Sigmoid colon (tissue), 7 donors: Measurements from ENCODE around the gene IL4I1. TPM values are rescaled to one million over a fixed set of nuclear protein-coding genes. Genes with fewer than 3 reads are reported as not detected.

ENCODE experiments used
- DNase-seq: peaks from one replicate; pipeline ENCODE4 v3.0.0-alpha.2; 2019
- H3K27ac ChIP-seq, 4 donors: fragments of 200-600 bp; sonication (generic); one replicate each; pipeline ENCODE4 v1.5.1; 2016 to 2019; ENCODE audit warnings: mild to moderate bottlenecking in 1 of 4
- H3K27me3 ChIP-seq, 3 donors: fragments of 200-600 bp; sonication (generic); one replicate each; pipeline ENCODE4 v1.5.1; 2019; ENCODE audit warnings: mild to moderate bottlenecking in 1 of 3
- H3K36me3 ChIP-seq, 4 donors: fragments of 200-600 bp; sonication (generic); one replicate each; pipeline ENCODE4 v1.5.1; 2016 to 2019
- H3K4me1 ChIP-seq, 4 donors: fragments of 200-600 bp; sonication (generic); one replicate each; pipeline ENCODE4 v1.5.1; 2017 to 2019
- H3K4me3 ChIP-seq, 4 donors: fragments of 200-600 bp; sonication (generic); one replicate each; pipeline ENCODE4 v1.5.1; 2017 to 2019; ENCODE audit warnings: mild to moderate bottlenecking in 2 of 4, moderate library complexity in 1 of 4
- H3K9me3 ChIP-seq, 4 donors: fragments of 200-600 bp in 3 of 4; sonication (generic) in 3 of 4; one replicate each; pipeline versions ENCODE4 v1.5.1 to v1.6.1; 2013 to 2019
- EP300 ChIP-seq, 4 donors: sonication (generic); formaldehyde crosslinking; IDR thresholded peaks; one replicate each; pipeline ENCODE4 v1.6.1; 2017; ENCODE audit warnings: antibody characterized with exemption in 4 of 4
- POLR2A ChIP-seq, 2 donors: fragments of 450-650 bp; IDR thresholded peaks; one replicate each; pipeline ENCODE4 v1.6.1; 2016; ENCODE audit warnings: antibody characterized with exemption in 2 of 2, mild to moderate bottlenecking in 2 of 2, moderate library complexity in 2 of 2
- POLR2AphosphoS5 ChIP-seq, 4 donors: sonication (generic); formaldehyde crosslinking; IDR thresholded peaks; one replicate each; pipeline ENCODE4 v1.6.1; 2017; ENCODE audit warnings: antibody characterized with exemption in 4 of 4
- WGBS, 2 donors: extraction: QIAGEN DNeasy Blood & Tissue Kit; methylation state at CpG; one replicate each; pipeline ENCODE4 v1.1.7; 2013; 5-methylcytosine and 5-hydroxymethylcytosine counted together
- intact Hi-C: fragments of 100-400 bp; cut with DNase I; formaldehyde crosslinking; loops from one replicate; pipeline ENCODE4 v1.15.1; 2023
- polyA plus RNA-seq, 3 donors: library from polyadenylated mRNA; stranded (reverse); fragments of 200-250 nt; gene quantifications; one replicate each; pipeline ENCODE4 v1.2.3, GENCODE V29; 2013
- total RNA-seq, 4 donors: library from RNA; depleted of rRNA; stranded (reverse); fragments of >200 nt; gene quantifications; one replicate each; pipeline ENCODE4 v1.1.0, GENCODE V29; 2016
- TF ChIP-seq, protein P1 (sequence below), 4 experiments: fragments of 450-650 bp in 3 of 4; fragments of 200-600 bp in 1 of 4; IDR thresholded peaks; one replicate each; pipeline ENCODE4 v1.5.1; 2016 to 2019; ENCODE audit warnings: antibody characterized with exemption in 4 of 4, mild to moderate bottlenecking in 3 of 4, moderate library complexity in 2 of 4
- donor health status: healthy with polysubstance abuse.
- donor health status: Bipolar disorder and iron deficiency.
- donor health status: healthy.

The IL4I1 gene
- total and polyA plus RNA-seq, 7 donors = 0.28 to 6.8 (median 0.66) TPM

DNA sequence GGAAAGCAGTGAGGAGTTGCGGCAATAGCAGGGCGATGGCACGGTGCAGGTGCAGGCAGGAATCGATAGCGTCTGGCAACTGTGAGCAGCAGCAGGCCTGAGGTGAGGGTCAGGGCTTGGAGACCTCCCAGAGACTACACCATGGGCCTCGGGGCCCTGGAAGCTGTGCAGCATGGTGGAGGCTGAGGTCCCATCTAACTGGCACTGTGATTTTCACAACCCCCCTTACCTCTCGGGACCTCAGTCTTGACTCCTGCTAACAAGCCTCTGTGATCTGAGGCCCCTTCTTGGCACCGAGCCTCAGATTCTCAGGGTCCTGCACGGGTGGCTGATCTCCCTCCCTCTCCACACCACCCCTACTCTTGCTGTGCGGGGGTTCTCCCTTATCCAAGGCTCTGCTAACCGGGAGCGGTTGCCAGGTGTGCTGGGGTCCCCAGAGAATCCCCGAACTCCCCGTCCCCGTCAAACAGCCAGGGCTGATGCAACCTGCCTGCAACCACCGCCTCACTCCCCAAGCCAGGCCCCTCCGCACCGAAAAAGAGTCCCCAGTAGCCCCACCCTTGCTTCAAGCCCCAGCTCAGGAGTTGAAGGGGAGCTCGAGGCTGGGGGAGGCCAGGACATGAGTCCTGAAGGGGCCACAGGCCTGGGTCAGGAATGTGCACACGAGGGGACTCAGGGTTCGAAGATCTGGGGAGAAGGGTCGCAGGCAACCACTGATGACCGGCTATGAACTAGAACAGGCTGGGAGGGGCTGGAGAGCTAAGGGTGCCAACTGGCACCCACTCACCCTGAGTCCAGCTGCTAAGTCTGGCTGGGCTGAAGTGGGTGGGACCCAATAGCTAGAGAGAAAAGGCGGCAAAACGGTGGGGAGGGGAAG lies 27.6 kb upstream of the IL4I1 start:
- peaks cover 0 to 35% (median 27%) of the 10 kb centered on the region in 4 donors for H3K4me1 ChIP-seq
- intact Hi-C loops = no loop called here
- H3K9me3 ChIP-seq = no peaks in the 10 kb centered on the region
- WGBS, 2 donors = 85 to 88% methylated on average over 25 of the region's 25 CpGs
- no peak for TF ChIP-seq POLR2A (IDR thresholded peaks at IDR 0.05)
- TF ChIP-seq EP300 (IDR thresholded peaks at IDR 0.05) = no peak
- no peak for TF ChIP-seq POLR2AphosphoS5 (IDR thresholded peaks at IDR 0.05)
- TF ChIP-seq, protein P1, sequence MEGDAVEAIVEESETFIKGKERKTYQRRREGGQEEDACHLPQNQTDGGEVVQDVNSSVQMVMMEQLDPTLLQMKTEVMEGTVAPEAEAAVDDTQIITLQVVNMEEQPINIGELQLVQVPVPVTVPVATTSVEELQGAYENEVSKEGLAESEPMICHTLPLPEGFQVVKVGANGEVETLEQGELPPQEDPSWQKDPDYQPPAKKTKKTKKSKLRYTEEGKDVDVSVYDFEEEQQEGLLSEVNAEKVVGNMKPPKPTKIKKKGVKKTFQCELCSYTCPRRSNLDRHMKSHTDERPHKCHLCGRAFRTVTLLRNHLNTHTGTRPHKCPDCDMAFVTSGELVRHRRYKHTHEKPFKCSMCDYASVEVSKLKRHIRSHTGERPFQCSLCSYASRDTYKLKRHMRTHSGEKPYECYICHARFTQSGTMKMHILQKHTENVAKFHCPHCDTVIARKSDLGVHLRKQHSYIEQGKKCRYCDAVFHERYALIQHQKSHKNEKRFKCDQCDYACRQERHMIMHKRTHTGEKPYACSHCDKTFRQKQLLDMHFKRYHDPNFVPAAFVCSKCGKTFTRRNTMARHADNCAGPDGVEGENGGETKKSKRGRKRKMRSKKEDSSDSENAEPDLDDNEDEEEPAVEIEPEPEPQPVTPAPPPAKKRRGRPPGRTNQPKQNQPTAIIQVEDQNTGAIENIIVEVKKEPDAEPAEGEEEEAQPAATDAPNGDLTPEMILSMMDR (IDR thresholded peaks at IDR 0.05) = no peak
- no peak overlapping the region for H3K27ac ChIP-seq
- no peak for DNase-seq
- no peak overlapping the region for H3K4me3 ChIP-seq
- peaks cover 4 to 65% (median 15%) of the 10 kb centered on the region in 4 donors for H3K36me3 ChIP-seq
- no peaks in the 10 kb centered on the region for H3K27me3 ChIP-seq

DNA sequence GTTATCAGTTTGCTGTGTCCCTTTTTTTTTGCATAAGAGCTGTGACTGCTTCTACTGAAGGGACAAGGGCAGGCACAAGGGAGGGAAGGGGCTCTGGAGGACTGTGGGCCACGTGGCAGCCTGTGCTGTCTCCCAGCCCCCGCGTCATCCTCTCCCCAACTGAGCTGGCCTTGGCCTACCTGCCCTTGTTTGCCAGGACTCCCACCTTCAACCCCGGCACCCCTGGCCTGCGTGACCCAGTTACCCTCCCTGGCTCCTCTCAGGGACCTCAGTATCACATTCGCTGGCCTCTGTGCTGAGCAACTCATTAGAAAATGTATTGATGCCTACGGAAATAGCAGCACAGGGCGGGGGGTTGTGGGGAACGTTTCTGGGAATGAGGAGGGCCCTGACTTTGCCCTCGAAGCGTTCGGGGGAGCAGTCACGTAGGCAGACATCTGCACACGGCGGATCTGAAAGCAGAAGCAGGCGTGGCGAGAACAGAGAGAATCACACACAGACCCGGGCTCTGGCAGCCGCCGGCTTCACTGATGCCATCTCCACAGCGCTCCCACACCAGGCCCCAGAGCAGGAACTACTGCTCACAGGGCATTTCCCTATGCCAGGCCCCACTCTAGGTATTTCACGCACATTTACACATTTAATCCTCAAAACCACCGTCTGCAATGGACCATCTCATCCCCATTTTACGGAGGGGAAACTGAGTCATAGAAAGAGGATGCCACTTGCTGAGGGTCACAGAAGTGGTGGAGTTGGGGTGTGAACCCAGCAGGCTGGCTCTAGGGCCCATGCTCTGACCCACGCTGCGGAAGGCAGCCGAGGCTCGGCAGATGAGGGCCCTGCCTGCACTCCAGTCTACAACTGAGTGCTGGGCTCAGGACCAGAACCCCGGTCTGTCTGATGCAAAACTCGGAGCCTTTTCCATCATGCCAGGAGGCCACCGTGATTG lies 26.6 kb upstream of the IL4I1 start:
- peaks cover 4 to 67% (median 15%) of the 10 kb centered on the region in 4 donors for H3K36me3 ChIP-seq
- 90 to 91% methylated on average over 31 of the region's 31 CpGs for WGBS, 2 donors

DNA sequence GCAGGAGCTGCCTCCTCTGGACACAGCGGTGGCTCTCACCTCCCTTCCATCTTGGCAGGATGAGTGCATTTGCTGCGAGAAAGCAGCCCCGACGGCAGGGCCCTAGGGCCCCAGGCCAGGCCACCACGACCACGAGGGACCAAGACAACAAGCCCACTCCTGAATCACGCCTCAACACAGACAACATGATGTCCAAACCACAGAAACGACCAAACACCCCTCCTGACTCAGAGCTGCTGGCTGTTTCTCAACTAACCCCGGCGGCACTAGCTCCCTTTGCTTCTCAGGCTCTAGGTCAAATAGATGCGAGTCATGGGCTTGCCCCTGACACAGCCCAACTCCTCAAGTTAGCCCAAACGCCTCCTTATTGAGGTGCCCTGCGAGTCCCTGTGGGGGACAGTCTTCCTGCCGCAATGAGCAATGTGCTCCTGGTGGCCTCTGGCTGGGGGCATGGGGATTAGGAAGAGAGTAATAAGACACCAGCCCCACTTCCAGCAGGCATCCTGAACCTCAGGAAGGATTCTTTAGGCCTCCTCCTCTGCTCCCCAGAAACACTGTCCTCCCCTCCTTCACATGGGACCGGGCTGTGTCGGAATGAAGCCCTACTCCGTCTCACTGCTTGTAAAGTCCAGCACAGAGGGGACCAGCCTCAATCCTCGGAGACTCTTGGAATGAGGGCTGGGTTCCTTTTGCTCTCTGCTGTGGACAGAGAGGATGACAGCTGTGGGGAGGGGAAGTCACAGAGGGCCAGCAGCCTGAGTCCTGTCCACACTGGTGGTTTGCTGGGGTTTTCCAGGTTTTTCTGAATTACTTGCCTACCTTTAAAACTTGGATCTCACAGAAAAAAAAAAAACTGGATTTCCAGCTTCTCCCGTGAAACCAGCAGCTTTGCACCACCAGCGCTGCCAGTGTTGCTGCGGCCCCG lies 25.4 kb upstream of the IL4I1 start:
- H3K27ac ChIP-seq = no peak overlapping the region
- H3K27me3 ChIP-seq = no peaks in the 10 kb centered on the region
- TF ChIP-seq, protein P1 (IDR thresholded peaks at IDR 0.05) = no peak
- TF ChIP-seq POLR2AphosphoS5 (IDR thresholded peaks at IDR 0.05) (no peak), EP300 (IDR thresholded peaks at IDR 0.05) (no peak), POLR2A (IDR thresholded peaks at IDR 0.05) (no peak)
- H3K36me3 ChIP-seq = peaks cover 4 to 71% (median 15%) of the 10 kb centered on the region in 4 donors
- no peak for DNase-seq
- no peaks in the 10 kb centered on the region for H3K9me3 ChIP-seq
- intact Hi-C loops = no loop called here
- peaks cover 0 to 18% (median 10%) of the 10 kb centered on the region in 4 donors for H3K4me1 ChIP-seq
- H3K4me3 ChIP-seq = no peak overlapping the region
- WGBS, 2 donors = 86 to 87% methylated on average over 22 of the region's 22 CpGs

More for the DNA sequence above, 26.6 kb upstream of the IL4I1 start:
- no peak for DNase-seq
- no peaks in the 10 kb centered on the region for H3K9me3 ChIP-seq
- H3K27ac ChIP-seq = no peak overlapping the region
- H3K4me3 ChIP-seq = no peak overlapping the region
- no peaks in the 10 kb centered on the region for H3K27me3 ChIP-seq
- TF ChIP-seq EP300 (IDR thresholded peaks at IDR 0.05) = no peak
- no peak for TF ChIP-seq POLR2AphosphoS5 (IDR thresholded peaks at IDR 0.05)
- TF ChIP-seq, protein P1 (IDR thresholded peaks at IDR 0.05) = no peak
- no peak for TF ChIP-seq POLR2A (IDR thresholded peaks at IDR 0.05)
- intact Hi-C loops = no loop called here
- peaks cover 0 to 30% (median 22%) of the 10 kb centered on the region in 4 donors for H3K4me1 ChIP-seq
